Activated gamma-delta T cell treated with anti-CD3 and anti-CD28 coated beads, Interleukin-2, amount 50 U/mL, for 16 hours (primary cell): ENCODE data around the gene CFAP141.
"Not testable (repeated sequence)": the region's sequence is repeated elsewhere in the genome, so short reads cannot be mapped to it uniquely, and the experiment has no call there.

Experiments
- DNase-seq: peaks from one replicate; pipeline ENCODE4 v3.0.0-alpha.2; 2020; ENCODE audit warnings: low read depth

Gene CFAP141

DNA sequence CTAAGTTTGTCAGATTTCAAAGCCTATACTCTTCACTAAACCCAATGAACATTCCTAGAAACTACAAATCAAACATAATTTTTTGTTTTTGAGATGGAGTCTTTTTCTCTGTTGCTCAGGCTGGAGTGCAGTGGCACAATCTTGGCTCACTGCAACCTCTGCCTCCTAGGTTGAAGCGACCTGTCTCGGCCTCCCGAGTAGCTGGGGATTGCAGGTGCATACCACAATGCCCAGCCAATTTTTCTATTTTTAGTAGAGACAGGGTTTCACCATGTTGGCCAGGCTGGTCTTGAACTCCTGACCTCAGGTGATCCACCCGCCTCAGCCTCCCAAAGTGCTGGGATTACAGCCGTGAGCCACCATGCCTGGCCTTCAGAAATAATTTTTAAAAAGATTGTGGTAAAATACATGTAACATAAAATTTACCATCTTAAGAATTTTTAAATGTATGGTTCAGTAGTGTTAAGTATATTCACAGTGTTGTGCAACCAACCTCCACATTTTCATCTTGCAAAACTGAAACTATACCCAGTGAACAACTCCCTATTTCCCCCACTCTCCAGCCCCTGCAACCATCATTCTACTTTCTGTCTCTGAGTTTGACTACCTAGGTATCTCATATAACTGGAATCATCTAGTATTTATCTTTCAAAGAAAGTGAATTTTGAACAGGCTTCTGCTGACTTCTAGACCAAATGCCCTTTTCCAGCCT lies 2.7 kb upstream of the CFAP141 start:
- no peak for DNase-seq

DNA sequence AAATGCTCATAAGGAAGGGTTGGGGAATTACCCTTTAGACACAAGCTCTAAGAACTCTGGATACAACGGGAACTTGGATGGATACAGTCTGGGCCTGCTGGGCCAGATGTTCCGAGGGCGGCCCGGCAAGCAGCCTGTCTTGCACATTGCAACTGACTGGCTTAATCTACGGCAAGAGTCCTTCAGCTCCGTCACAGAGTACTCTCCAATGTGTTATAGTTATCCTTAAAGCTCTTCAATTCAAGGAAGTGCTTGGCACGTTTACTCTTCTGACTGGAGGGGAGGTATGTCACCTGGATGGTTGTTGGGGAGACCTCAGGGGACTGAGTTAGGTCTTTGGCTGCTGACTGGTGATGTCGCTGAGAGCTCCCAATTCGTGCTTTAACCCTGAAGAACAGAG lies 1.1 kb upstream of the CFAP141 start:
- DNase-seq: no peak

DNA sequence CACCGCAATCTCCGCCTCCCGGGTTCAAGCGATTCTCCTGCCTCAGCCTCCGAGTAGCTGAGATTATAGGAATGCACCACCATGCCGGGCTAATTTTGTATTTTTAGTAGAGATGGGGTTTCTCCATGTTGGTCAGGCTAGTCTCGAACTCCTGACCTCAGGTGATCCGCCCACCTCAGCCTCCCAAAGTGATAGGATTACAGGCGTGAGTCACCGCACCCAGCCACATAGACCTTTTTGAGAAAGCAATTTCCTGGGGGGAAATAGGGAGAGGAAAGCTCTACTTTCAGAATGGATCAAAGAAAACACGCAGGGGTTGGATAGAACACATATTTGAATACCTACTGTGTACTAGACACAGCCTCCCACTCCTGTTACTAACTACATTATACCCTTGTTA lies 355 bp downstream of the CFAP141 start:
- not testable (repeated sequence) for DNase-seq

DNA sequence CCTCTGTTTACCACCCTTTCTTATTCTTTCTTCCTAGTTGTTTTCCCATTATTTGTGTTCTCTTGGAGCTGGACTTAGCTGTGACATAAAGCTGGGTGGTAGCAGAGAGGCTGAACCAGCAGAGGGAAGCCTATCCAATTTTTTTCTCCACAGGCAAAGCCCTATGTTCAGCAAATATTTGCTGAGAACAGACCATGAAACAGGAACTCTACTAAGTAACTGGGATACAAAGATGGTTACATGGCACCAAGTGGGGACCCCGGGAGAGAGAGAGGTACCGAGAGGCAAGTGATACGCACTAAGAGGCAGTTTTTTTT lies 6.6 kb downstream of the CFAP141 start:
- no peak for DNase-seq

DNA sequence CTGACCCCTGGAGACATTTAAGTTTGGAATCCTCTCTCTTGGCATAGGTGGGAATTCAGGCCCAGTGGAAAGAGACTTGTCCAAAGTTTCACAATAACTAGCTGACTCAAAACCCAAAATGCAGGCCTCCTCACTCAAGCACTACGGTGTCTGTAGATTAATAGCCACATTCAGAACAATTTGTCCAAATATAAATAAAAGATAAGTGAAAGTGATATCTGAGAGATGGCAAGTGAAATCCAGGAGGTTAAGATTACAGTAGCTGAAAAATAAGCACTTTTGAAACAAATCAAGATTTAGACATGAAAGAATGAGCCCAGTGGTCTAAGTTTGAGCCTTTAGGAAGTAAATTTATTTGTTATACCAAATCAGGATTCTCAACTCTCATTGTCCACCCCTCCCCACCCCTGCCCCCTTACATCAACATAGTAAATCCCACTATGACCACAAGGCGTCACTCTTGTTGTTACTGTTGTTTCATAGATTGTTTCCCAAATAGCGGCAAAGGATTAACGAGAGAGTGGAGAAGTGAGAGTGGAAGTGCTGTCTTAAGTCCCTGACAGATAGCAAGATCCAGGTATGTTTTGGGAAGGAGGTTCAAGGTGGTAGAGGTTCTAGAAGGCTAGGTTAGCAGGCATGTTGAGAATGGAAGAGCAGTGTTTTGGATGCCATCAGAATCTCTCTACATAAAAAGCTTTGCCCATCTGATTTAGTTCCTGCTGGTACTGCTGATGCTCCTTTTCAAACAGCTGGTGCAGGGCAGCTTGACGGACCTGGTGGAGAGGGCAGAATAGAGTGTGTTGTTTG lies 7.2 kb downstream of the CFAP141 start:
- no peak for DNase-seq

DNA sequence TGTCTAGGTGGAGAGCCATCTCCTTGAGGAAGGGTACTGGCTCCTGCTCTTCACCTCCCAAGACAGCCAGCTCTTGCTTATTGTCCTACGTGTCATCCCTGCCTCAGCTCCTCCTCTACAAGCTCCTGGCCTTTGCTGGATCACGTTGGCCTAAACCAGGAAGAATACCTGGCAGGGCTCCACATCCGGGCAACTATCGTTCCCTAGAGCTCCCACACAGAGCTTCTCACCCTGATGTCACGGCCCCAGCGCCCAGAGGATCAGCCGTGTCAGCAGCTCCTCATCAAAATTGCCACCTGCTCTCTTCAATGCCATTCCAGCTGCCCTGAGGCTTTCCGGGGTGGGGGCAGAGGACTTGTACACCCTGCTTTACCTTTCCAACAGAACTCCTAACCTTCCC lies 12.3 kb downstream of the CFAP141 start:
- no peak for DNase-seq

DNA sequence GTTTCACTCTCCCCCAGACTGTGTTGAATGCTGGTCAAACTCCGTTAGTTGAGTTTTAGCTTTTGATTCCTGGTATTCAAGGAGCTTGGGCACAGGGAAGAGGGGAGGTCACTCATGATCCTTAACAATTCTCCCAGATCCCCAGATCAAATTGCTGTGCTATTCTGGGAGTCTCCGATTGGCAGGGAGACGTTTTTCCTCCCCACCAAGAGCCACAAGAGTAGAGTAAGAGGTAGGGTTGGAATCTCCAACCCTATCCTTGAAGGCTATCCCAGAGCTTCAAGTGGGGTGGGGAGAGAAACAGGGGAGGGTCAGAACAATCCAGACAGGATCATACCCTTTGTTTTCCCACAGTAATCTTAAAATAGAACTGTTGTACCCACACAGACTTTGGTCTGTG lies 13.7 kb downstream of the CFAP141 start:
- no peak for DNase-seq

DNA sequence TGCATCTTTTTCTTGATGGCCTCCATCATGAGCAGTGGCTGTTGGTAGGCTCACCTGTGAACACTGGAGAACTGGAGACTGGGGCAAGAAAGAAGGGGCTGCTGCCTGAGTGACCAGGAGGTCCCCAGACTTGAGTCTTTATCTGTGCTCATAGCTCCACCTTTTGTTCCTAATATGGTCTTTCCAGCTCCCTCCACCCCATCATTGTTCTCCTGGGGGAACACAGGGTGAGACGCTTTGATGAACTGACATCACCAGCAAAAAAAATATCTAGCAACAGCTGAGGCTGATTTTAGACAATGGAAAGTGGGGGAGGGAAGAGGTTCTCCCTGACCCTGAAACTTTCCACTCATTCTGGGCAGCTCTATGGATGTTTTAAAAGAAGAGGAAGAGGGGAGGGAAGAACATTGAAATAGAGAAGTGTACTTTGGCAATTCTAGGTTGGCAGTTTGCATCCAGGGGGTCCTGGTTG lies 14.1 kb downstream of the CFAP141 start, which contains the start of gene TPM3:
Gene TPM3 (minus strand): TSS at position 111 of the 472 bp plus-strand sequence. CDS start 82 bp downstream, at position 29.
- DNase-seq: no peak

DNA sequence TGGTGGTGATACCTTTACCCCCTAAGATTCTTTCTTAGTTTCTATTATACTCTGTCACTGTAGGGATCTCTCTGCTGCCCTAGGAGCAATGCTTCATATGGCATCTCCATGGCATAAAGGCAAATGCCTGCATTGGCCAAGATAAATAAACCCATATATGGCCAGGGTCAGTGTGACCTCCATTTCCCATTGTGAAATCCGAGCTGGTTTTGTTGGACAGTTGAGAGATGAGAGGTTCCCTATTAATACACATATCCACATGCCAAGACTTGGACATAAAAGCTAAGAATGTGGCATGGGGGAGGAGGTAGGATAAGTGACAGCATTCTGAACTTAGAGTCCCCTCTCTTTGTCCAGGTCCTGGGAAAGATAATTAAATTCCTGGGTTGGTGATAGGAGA lies 15.6 kb downstream of the CFAP141 start:
- DNase-seq: no peak

DNA sequence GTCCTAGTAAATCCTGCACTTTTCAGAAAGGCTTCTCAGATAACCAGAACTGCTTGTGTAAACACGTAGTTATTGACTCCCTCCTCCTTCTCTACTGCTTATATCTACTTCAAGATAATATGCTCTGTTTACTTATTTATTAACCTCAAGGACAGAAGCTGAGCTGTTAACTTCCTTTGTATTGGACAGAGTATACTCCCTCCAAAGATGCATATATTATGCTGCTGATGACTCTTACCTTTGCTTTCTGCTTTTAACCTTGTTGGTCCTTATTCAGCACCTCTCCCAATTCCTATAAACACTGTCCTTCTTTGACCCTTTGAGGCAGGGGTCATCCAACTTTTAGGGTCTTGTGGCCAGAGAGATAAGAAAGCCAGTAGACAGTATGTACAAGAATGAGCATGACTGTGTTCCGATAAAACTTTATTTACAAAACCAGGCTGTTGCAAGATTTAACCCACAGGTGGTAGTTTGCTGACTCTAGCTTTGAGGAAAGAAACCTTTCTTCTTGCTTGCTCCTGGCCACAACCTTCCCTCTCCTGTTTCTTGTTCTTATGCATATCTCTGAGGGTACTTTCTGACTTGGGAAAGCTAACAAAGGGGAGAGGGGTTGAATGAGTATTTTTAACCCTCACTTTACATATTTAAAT lies 19.2 kb downstream of the CFAP141 start:
- DNase-seq: no peak

DNA sequence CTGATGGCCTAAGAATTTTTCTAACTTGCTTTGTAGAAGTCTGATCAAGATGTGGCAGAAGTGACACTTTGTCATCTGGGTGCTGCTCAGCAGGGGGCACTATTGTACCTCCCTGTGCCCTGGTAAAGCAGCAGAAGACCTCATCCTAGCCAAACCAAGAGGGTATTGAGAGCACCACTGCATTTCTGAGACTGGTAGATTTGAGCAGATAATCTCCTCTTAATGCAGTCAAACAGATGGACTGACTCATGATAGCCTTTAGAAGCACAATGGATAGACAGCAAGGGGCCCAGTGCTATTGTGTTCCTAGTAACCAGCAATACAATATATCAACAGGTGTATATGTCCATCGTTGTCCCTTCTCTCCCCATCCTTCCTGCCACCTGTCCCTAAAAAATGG lies 20.0 kb downstream of the CFAP141 start:
- peak; percentile 19 for DNase-seq

DNA sequence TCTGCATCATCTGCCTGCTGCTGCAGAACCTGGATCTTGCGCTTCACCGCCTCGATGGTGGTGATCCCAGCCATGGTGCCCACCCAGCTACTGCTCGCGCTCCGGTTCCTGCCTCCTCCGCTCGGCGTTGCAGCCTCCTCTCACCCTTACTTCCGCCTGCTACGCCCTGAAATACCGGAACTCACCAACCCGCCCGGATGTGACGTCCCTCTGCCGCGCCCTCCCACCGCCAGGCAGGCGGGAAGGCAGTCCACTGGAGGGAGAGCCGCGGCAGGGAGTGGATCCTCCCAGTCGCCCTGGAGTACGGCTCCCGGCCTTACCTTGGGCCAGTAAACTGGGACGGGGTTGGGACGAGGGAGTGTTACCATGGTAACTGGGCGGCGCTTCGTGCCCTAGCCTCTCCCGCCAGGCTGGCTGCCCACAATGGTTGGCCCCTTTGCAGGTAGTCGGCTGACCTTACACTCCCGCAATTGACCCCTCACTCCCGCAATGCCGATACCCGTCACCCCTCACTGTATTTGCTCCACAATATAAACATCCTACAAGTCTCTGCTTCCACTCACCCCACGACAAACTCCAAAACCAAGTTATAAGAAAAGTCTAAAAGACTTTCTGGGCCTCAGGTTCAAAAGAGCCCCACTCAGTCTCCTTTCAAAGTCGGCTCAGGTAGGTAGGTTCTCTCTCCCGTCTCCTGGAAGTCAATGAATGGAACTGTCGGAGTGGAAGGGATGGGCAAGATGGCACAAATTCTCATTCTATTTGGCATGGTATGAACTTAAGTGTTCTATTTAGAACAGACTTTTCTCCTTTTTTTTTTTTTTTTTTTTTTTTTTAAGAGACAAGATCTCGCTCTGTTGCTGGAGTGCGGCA lies 22.9 kb downstream of the CFAP141 start:
- DNase-seq: peak; percentile 92

DNA sequence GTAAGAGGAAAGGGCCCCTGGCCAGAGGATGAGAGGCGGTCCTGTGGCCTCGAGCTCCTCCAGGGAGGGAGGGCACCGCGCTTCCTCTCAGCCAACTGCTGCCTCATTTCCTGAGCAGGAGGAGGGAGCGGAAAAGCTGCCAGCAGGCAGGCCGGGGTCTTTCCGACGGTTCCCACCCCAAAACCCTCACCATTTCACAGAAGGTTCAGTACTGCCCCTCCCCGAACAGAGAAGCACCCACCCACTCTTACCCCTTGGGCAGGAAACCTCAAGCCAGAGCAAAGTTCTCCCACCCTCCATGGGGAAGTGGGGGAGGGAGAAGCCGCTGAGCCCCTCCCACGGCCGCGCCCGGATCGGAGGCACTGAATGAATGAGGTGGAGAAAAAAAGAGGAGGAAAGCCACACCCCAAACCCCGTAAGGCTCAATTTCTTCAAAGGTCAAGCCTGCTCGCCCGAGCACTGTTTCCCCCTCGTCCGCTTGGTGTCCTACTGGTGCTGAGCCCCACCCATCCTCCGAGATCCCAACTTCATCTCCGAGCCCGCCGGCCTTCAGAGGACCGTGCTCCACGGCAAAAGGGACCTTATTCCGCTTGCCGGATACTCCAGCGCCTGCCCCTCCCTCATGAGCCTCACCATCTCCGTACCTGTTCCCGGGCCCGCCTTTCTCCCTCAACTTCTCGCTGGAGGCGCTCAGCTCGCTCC lies 23.6 kb downstream of the CFAP141 start:
- peak; percentile 58 for DNase-seq

DNA sequence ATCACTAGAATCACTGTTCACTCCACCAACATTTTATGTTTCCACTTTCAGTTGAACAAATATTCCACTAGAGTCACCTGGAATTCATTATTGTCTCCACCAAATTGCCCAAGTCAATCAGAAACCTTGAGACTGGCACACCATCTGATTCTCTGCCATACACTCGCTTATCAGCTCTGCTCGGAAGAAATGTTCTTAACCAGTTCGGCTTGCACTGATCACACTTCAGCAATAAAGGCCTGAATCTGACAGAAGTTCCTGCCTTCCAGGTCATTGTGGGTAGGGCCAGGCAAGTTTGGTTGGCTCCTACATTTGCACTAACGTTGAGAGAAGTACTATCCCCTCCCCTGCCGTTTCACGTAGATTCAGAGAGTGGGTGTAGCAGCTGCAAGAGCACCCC lies 24.2 kb downstream of the CFAP141 start:
- no peak for DNase-seq

DNA sequence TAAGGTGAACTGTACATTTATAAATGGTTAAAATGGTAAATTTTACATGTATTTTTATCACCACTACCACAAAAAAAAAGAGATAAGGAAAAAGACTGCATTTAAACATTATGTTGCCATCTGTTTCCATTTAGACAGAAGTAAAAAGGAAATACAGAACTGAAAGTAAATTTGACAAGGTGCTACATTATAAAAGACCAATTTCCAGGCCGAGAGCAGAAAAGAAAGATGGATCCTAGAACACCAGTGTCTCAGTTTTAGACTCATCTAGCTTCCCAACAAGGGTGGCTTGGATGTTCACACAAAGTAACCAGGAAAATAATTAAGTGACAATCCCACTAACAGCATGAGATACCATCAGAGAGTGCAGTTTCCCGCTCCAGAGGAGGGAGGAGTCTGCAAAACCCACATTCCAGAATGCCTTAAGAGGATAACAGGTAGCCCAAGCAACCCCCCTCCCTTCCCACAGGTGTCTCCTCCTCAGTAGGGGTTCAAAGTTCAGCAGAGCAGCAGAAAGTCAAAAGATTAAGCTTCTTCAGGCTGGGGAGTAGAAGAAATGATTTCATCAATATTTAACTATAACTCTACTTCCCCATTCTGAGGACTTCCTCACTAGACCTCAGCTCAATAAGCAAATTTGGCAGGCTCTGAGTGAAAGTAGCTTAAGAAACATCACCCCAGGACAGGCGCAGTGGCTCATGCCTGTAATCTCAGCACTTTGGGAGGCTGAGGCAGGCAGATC lies 26.0 kb downstream of the CFAP141 start:
- no peak for DNase-seq

DNA sequence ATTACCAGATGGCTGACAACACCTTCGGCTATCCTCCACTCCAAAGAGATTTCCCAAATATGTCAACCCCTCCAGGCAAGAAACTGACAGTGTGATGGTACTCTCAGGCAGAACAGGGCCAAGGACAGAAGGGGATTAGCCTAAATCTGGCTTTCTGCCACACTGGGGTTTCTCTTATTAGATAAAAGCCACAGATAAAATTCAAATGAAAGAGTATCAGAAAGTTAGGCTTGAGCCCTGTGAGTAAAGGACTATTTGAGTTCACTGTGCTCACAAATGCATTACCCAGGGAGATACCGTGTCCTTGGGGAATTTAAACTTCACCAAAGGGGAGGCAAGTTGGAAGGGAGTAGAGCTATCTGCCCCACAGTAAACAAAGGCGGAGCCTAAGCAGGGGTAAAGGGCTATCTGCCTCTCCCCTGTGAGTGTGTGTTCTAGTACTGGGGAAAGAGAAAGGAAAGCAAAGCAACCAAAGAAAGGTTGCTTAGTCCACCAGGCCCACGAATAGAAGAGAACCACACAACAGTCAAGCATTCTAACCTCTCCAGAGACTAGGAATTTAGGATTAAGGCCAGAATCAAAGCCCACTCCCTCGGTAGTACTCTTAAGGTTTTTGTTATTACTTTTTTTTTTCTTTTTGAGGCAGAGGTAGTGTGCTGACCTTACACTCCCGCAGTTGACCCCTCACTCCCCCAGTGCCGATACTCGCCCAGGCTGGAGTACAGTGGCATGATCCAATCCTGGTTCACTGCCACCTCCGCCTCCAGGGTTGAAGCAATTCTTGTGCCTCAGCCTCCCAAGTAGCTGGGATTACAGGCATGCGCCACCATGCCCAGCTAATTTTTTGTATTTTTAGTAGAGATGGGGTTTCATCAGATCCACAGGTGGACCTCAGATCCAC lies 27.0 kb downstream of the CFAP141 start:
- no peak for DNase-seq

DNA sequence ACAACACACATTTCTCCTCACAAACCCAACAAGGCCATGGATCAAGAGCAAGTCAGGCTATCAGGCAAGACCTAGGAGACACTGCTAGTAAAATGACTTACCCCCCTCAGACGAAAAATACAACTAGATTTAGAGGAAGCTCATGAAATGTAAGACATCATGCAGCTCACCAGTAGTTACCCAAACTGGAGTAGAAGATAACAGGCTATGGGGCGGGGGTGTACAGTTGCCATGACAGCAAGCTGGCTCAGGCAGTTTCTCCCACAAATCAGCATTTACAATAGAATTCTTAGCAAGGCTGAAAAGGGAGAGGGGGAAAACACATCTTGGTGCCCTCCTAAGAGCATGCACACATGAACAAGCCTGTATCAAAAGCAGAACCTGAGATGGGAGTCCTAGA lies 28.1 kb downstream of the CFAP141 start:
- no peak for DNase-seq

DNA sequence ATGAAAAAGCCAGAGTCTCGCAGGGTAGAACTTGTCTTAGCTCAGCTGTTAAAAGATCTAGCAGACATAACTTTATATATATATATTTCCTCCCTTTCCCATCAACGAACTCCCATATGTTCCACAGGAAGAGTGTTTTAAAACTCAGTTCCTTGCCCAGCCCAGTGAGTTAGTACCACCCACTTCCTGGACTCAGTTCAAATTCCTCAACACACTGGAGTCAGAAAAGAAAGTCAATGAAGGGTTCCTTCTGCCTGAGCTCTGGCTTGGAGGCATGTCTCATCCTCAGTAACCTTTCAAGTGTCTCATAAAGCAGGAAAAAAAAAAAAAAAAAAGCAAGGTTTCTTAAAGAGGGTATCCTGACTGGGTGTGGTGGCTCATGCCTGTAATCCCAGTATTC lies 29.8 kb downstream of the CFAP141 start:
- DNase-seq: no peak

DNA sequence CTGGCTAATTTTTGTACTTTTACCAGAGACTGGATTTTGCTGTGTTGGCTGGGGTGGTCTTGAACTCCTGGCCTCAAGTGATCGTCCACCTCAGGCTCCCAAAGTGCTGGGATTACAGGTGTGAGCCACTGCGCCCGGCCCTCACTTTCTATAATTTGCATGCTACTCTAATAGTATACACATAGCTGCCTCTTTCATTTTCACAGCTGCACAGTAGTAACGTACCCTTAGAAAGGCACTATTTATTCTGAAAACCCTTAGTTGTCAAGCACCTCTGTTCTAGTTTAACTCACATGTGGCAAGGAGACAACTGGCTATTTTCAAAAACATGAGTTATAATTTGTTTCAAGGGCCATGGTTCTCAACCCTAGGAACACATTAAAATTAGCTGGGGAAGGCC lies 31.5 kb downstream of the CFAP141 start:
- DNase-seq: no peak

DNA sequence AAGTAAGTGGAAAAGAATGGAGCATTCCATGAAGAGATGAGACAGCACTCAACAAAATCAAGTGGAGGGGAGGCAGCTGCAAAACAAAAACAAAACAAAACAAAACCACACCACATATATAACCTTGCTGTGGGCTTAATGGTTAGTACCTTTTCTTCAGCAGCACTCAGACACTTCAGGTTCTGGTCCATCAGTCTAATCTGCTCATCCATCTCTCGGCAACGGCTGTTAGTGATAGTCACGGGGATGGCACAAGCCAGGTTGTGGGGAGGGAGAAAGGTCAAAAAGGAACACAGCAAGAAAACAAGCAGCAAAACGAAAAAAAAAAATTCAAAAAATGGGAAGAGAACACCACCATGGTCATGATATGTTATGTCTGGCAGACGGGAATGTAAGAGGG lies 34.3 kb downstream of the CFAP141 start:
- DNase-seq: no peak
